ENCODE data around the gene BICC1.

DNA sequence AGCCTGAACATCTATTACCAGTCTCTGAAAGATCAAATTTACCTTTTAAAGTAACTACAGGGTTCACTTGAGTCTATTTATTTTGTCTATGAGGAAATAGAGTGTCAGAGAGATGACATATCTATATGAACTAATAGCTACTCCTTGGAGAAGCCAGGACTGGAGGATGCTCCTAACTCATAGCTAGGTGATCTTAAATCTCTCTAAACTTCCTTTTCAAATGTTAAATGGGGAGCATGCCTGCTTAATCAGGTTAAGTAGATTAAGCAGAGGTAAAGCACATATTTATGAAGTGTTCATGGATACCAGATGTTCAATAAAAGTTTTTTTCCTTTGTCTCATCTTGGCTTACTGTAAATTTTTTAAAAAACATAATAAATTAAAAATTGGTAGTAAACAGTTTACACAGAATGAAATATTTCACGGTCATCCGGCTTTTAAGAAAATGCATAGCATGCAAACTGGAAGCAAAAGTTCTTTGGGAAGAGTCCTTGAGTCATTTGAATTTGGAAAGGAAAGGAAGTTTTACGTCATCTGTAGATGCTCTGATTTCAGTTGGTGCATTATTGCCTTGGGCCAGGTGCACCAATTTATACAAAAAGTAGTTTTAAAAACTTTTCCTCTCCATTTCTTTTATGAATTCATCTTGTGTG, 155.1 kb downstream of the BICC1 start:
- TF ChIP-seq, protein P1, sequence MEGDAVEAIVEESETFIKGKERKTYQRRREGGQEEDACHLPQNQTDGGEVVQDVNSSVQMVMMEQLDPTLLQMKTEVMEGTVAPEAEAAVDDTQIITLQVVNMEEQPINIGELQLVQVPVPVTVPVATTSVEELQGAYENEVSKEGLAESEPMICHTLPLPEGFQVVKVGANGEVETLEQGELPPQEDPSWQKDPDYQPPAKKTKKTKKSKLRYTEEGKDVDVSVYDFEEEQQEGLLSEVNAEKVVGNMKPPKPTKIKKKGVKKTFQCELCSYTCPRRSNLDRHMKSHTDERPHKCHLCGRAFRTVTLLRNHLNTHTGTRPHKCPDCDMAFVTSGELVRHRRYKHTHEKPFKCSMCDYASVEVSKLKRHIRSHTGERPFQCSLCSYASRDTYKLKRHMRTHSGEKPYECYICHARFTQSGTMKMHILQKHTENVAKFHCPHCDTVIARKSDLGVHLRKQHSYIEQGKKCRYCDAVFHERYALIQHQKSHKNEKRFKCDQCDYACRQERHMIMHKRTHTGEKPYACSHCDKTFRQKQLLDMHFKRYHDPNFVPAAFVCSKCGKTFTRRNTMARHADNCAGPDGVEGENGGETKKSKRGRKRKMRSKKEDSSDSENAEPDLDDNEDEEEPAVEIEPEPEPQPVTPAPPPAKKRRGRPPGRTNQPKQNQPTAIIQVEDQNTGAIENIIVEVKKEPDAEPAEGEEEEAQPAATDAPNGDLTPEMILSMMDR (IDR thresholded peaks at IDR 0.05): no peak
- no peak for TF ChIP-seq EZH2 (IDR thresholded peaks at IDR 0.05)
- no peak for TF ChIP-seq EZH2phosphoT487 (IDR thresholded peaks at IDR 0.05)
